ENCODE results near the gene DLST. TPM values are rescaled to one million over a fixed set of nuclear protein-coding genes. Genes with fewer than 3 reads are reported as not detected.

The DLST gene
- total RNA-seq, 4 donors from 2014 or later, result 128 to 163 (median 154) TPM

GRCh38 chr14:74913986-74914573 lies 32.4 kb downstream of the DLST start:
- Histone ChIP-seq H3K9me3 (no peaks in the 10 kb centered on the region), H3K27ac (peak overlapping the region in 2 of 4 donors; percentile 17 to 35), H3K4me3 (no peak overlapping the region), H3K36me3 (no peaks in the 10 kb centered on the region), H3K27me3 (no peaks in the 10 kb centered on the region), H3K4me1 (peaks cover 0 to 8% (median 0%) of the 10 kb centered on the region in 4 donors)
- peak in 1 of 3 donors; percentile 75 for DNase-seq
- TF ChIP-seq POLR2A (IDR thresholded peaks at IDR 0.05) (no peak), CTCF (IDR thresholded peaks at IDR 0.05) (peak; percentile 26 to 65 (median 58))

GRCh38 chr14:74915426-74915825 lies 33.7 kb downstream of the DLST start:
- H3K4me1 ChIP-seq, result peaks cover 0 to 8% (median 0%) of the 10 kb centered on the region in 4 donors
- DNase-seq, result no peak
- no peaks in the 10 kb centered on the region for H3K36me3 ChIP-seq
- no peaks in the 10 kb centered on the region for H3K27me3 ChIP-seq
- TF ChIP-seq POLR2A (IDR thresholded peaks at IDR 0.05), result no peak
- TF ChIP-seq CTCF (IDR thresholded peaks at IDR 0.05), result no peak
- no peaks in the 10 kb centered on the region for H3K9me3 ChIP-seq
- H3K27ac ChIP-seq, result no peak overlapping the region
- H3K4me3 ChIP-seq, result no peak overlapping the region

- H3K4me3 ChIP-seq, result no peak overlapping the region
- H3K4me1 ChIP-seq, result peaks cover 0 to 8% (median 0%) of the 10 kb centered on the region in 4 donors
- no peaks in the 10 kb centered on the region for H3K36me3 ChIP-seq
- no peak overlapping the region for H3K27ac ChIP-seq
- H3K27me3 ChIP-seq, result no peaks in the 10 kb centered on the region
- TF ChIP-seq POLR2A (IDR thresholded peaks at IDR 0.05) (no peak), CTCF (IDR thresholded peaks at IDR 0.05) (no peak)
- no peaks in the 10 kb centered on the region for H3K9me3 ChIP-seq
- DNase-seq, result no peak
Measured at GRCh38 chr14:74915826-74916225, 34.1 kb downstream of the DLST start.

GRCh38 chr14:74917178-74917543 lies 35.4 kb downstream of the DLST start:
- TF ChIP-seq POLR2A (IDR thresholded peaks at IDR 0.05) (no peak), CTCF (IDR thresholded peaks at IDR 0.05) (no peak)
- Histone ChIP-seq H3K9me3 (no peaks in the 10 kb centered on the region), H3K36me3 (no peaks in the 10 kb centered on the region), H3K4me1 (peaks cover 0 to under 1% (median 0%) of the 10 kb centered on the region in 4 donors), H3K27me3 (no peaks in the 10 kb centered on the region), H3K27ac (no peak overlapping the region), H3K4me3 (no peak overlapping the region)
- no peak for DNase-seq

GRCh38 chr14:74917646-74918081 lies 35.9 kb downstream of the DLST start:
- TF ChIP-seq CTCF (IDR thresholded peaks at IDR 0.05) (no peak), POLR2A (IDR thresholded peaks at IDR 0.05) (no peak)
- Histone ChIP-seq H3K4me3 (no peak overlapping the region), H3K27ac (no peak overlapping the region), H3K27me3 (no peaks in the 10 kb centered on the region), H3K9me3 (no peaks in the 10 kb centered on the region), H3K4me1 (peaks cover 0 to 5% (median 0%) of the 10 kb centered on the region in 4 donors), H3K36me3 (no peaks in the 10 kb centered on the region)
- DNase-seq, result no peak
